K562 (cell line): ENCODE results near the gene ASIP. TPM values are rescaled to one million over a fixed set of nuclear protein-coding genes. Genes with fewer than 3 reads are reported as not detected.

ENCODE experiments used
- BRF2 ChIP-seq: IDR thresholded peaks from 3 replicates; pipeline ENCODE4 v1.6.1; 2011; ENCODE audit warnings: borderline replicate concordance, mild to moderate bottlenecking; ENCODE audit not compliant: insufficient read length, insufficient read depth
- CBFA2T2 ChIP-seq: fragments of 450-650 bp; conservative IDR thresholded peaks from 2 replicates; pipeline ENCODE4 v1.6.1; 2017; ENCODE audit warnings: mild to moderate bottlenecking
- DLX4 ChIP-seq: fragments of 250-450 bp; sonication (Bioruptor Pico); IDR thresholded peaks from 2 replicates; pipeline ENCODE4 v1.6.1; 2021; ENCODE audit warnings: mild to moderate bottlenecking
- EGR1 ChIP-seq: fragments of 450-650 bp; conservative IDR thresholded peaks from 2 replicates; pipeline ENCODE4 v1.6.1; 2017; ENCODE audit warnings: mild to moderate bottlenecking
- ELF2 ChIP-seq: fragments of 250-450 bp; sonication (Bioruptor Pico); IDR thresholded peaks from 2 replicates; pipeline ENCODE4 v1.5.0; 2021; ENCODE audit warnings: mild to moderate bottlenecking
- FOXJ3 ChIP-seq: sonication (generic); formaldehyde crosslinking; IDR thresholded peaks from 2 replicates; pipeline ENCODE4 v1.4.0; 2020; ENCODE audit warnings: mild to moderate bottlenecking, missing genetic modification reagents
- FOXK1 ChIP-seq: sonication (generic); formaldehyde crosslinking; IDR thresholded peaks from 2 replicates; pipeline ENCODE4 v1.8.0; 2022; ENCODE audit warnings: missing genetic modification reagents, mild to moderate bottlenecking, borderline replicate concordance
- FUS ChIP-seq: fragments of 200-400 bp; formaldehyde crosslinking; optimal IDR thresholded peaks from 2 replicates; pipeline ENCODE3; 2017; ENCODE audit warnings: low read depth, low read length
- HNRNPK ChIP-seq: fragments of 200-400 bp; formaldehyde crosslinking; IDR thresholded peaks from one replicate; pipeline ENCODE4 v1.6.1; 2018; ENCODE audit warnings: mild to moderate bottlenecking, low read depth, low read length; ENCODE audit not compliant: poor library complexity, severe bottlenecking
- KDM4B ChIP-seq, 2 experiments: fragments of 450-650 bp in 1 of 2; sonication (generic) in 1 of 2; IDR thresholded peaks; 2 replicates each; pipeline ENCODE4 v1.6.1; 2016 to 2017; ENCODE audit warnings: borderline replicate concordance in 2 of 2, antibody characterized with exemption in 1 of 2, low read depth in 1 of 2, mild to moderate bottlenecking in 1 of 2
- KLF1 ChIP-seq: fragments of 450-650 bp; IDR thresholded peaks from 2 replicates; pipeline ENCODE4 v1.6.1; 2016; ENCODE audit warnings: missing genetic modification characterization, missing compliant biosample characterization
- MXI1 ChIP-seq: IDR thresholded peaks from 2 replicates; pipeline ENCODE4 v1.6.1; 2011; ENCODE audit warnings: low read depth, mild to moderate bottlenecking, improper control_type of control experiment, low read length
- NCOA6 ChIP-seq: fragments of 450-650 bp; IDR thresholded peaks from 2 replicates; pipeline ENCODE4 v1.6.1; 2017; ENCODE audit warnings: mild to moderate bottlenecking
- NR2F6 ChIP-seq: fragments of 450-650 bp; formaldehyde crosslinking; IDR thresholded peaks from 2 replicates; pipeline ENCODE4 v1.4.0; 2020; ENCODE audit warnings: mild to moderate bottlenecking
- RFX5 ChIP-seq: IDR thresholded peaks from 2 replicates; pipeline ENCODE4 v1.6.1; 2011; ENCODE audit warnings: low read depth, mild to moderate bottlenecking, improper control_type of control experiment, low read length
- TARDBP ChIP-seq: fragments of 450-650 bp; IDR thresholded peaks from 2 replicates; pipeline ENCODE4 v1.6.1; 2016
- TRIM28 ChIP-seq: fragments of 450-650 bp; IDR thresholded peaks from 2 replicates; pipeline ENCODE4 v1.6.1; 2017
- ZBTB8A ChIP-seq: fragments of 450-650 bp; IDR thresholded peaks from 2 replicates; pipeline ENCODE4 v1.6.1; 2018; ENCODE audit warnings: mild to moderate bottlenecking, moderate library complexity; ENCODE audit not compliant: partially characterized antibody
- ZFPM2 ChIP-seq: fragments of 250-450 bp; sonication (Bioruptor Pico); IDR thresholded peaks from 2 replicates; pipeline ENCODE4 v1.5.1; 2022; ENCODE audit warnings: mild to moderate bottlenecking
- ZNF184 ChIP-seq: sonication (generic); formaldehyde crosslinking; IDR thresholded peaks from 2 replicates; pipeline ENCODE4 v1.5.0; 2020; ENCODE audit warnings: missing genetic modification reagents
- ZNF232 ChIP-seq: sonication (generic); formaldehyde crosslinking; IDR thresholded peaks from 2 replicates; pipeline ENCODE4 v1.8.0; 2022; ENCODE audit warnings: mild to moderate bottlenecking, missing genetic modification reagents
- polyA plus RNA-seq, 8 experiments: library from polyadenylated mRNA; depleted of rRNA in 4 of 8; stranded (reverse) in 5 of 8; unstranded in 3 of 8; fragments of >200 nt; fragmentation: Nextera tagmentation in 2 of 8; fragmentation: Illumina TruSeq in 1 of 8; extraction: Ambion mirVana in 2 of 8; extraction: Trizol in 1 of 8; gene quantifications; 2 replicates each; pipeline versions ENCODE4 v1.2.1 to v1.2.3, GENCODE V29; 2011 to 2014; ENCODE audit warnings: inconsistent platforms in 1 of 8, missing spikeins in 1 of 8
- total RNA-seq, 7 experiments: library from RNA; depleted of rRNA in 6 of 7; stranded (reverse); fragments of >200 nt in 6 of 7; fragmentation: Illumina TruSeq in 2 of 7; extraction: Trizol in 2 of 7; gene quantifications; 2 replicates each; pipeline versions ENCODE4 v1.2.1 to v1.2.3, GENCODE V29; 2011 to 2021; ENCODE audit warnings: low replicate concordance in 1 of 7
- TF ChIP-seq, protein P1 (sequence below): fragments of 450-650 bp; formaldehyde crosslinking; IDR thresholded peaks from 2 replicates; pipeline ENCODE4 v1.4.0; 2022; ENCODE audit warnings: missing genetic modification characterization

ASIP gene
- total and polyA plus RNA-seq, 9 of the 15 experiments (the other 6 are each of a cell fraction or from before 2014, with no cell fraction given), result not detected

- TF ChIP-seq HNRNPK (no peak), BRF2 (no peak), FOXJ3 (CRISPR knock-in tag) (no peak), KLF1 (tag) (no peak), NCOA6 (no peak), ZNF184 (CRISPR knock-in tag) (no peak), ZNF232 (CRISPR knock-in tag) (0 out of 2 replicates have a peak, but pooled peaks have one; percentile 24), TRIM28 (0 out of 2 replicates have a peak, but pooled peaks have one; percentile 20), MXI1 (no peak), FUS (no peak), NR2F6 (CRISPR knock-in tag) (no peak), KDM4B (IDR thresholded peaks at IDR 0.05; ENCODE audit: borderline replicate concordance in 2 of 2, low read depth in 1 of 2) (no peak), DLX4 (CRISPR knock-in tag) (no peak), ELF2 (CRISPR knock-in tag) (no peak), TARDBP (no peak), ZBTB8A (no peak), ZFPM2 (CRISPR knock-in tag) (no peak), CBFA2T2 (peak; percentile 28; the same call in 1 of the 2 replicates), FOXK1 (0 out of 2 replicates have a peak, but pooled peaks have one; percentile 54), EGR1 (peak; percentile 49; the same call in 1 of the 2 replicates), RFX5 (no peak)
- TF ChIP-seq, protein P1, sequence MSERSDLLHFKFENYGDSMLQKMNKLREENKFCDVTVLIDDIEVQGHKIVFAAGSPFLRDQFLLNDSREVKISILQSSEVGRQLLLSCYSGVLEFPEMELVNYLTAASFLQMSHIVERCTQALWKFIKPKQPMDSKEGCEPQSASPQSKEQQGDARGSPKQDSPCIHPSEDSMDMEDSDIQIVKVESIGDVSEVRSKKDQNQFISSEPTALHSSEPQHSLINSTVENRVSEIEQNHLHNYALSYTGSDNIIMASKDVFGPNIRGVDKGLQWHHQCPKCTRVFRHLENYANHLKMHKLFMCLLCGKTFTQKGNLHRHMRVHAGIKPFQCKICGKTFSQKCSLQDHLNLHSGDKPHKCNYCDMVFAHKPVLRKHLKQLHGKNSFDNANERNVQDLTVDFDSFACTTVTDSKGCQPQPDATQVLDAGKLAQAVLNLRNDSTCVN (CRISPR knock-in tag), result no peak
These were observed 60.5 kb downstream of the ASIP start (continued) for GRCh38 chr20:34301587-34302311.
